Measurements from ENCODE around the gene OLFM2. TPM values are rescaled to one million over a fixed set of nuclear protein-coding genes. Genes with fewer than 3 reads are reported as not detected.

The OLFM2 gene
- total and polyA plus RNA-seq, 2 experiments from 2014 or later, result 8.9 to 11.6 TPM

GRCh38 chr19:9850235-9850959 lies 85.9 kb downstream of the OLFM2 start:
- no peaks in the 10 kb centered on the region for H4K20me1 ChIP-seq (ENCODE audit: insufficient read depth)
- in situ Hi-C loops (cut with MboI), result no loop called here
- 0 out of 2 replicates have a peak, but pooled peaks cover 5% of the 10 kb centered on the region for H3K4me1 ChIP-seq (ENCODE audit: insufficient read depth)
- WGBS, 2 experiments (ENCODE audit: low coverage in 1 of 2, low lambda C conversion rate in 2 of 2, missing lambda C conversion rate in 2 of 2), result 72 to 74% methylated on average over 18 to 19 of the region's 19 CpGs
- H3F3A ChIP-seq (ENCODE audit: insufficient read depth), result no peaks in the 10 kb centered on the region
- DNase-seq, result no peak
- no peak overlapping the region for H3K27ac ChIP-seq
- no peaks in the 10 kb centered on the region for H3K9me3 ChIP-seq (ENCODE audit: low read depth)
- H3K36me3 ChIP-seq (ENCODE audit: low read depth), result no peaks in the 10 kb centered on the region
- no peak overlapping the region for H2AFZ ChIP-seq
- H3K9me2 ChIP-seq (ENCODE audit: insufficient read depth), result no peaks in the 10 kb centered on the region
- H3K4me2 ChIP-seq (ENCODE audit: unreplicated experiment), result no peak overlapping the region
- no peak for TF ChIP-seq EZH2 (IDR thresholded peaks at IDR 0.05; ENCODE audit: insufficient read depth, poor library complexity, severe bottlenecking)
- TF ChIP-seq EZH2phosphoT487 (IDR thresholded peaks at IDR 0.05; ENCODE audit: insufficient read depth, low read depth), result no peak
- no peaks in the 10 kb centered on the region for H3K79me2 ChIP-seq (ENCODE audit: insufficient read depth)
- no peak overlapping the region for H3K4me3 ChIP-seq
- no peaks in the 10 kb centered on the region for H3K27me3 ChIP-seq (replicated peaks; ENCODE audit: insufficient read depth)
- H3K9ac ChIP-seq, result no peak overlapping the region

- no peak for TF ChIP-seq EZH2 (IDR thresholded peaks at IDR 0.05; ENCODE audit: insufficient read depth, poor library complexity, severe bottlenecking)
- no peak for TF ChIP-seq EZH2phosphoT487 (IDR thresholded peaks at IDR 0.05; ENCODE audit: insufficient read depth, low read depth)
- Histone ChIP-seq H3K27me3 (replicated peaks; ENCODE audit: insufficient read depth) (no peaks in the 10 kb centered on the region), H3K9me2 (ENCODE audit: insufficient read depth) (no peaks in the 10 kb centered on the region), H4K20me1 (ENCODE audit: insufficient read depth) (no peaks in the 10 kb centered on the region), H3K4me1 (ENCODE audit: insufficient read depth) (0 out of 2 replicates have a peak, but pooled peaks cover 5% of the 10 kb centered on the region), H3K36me3 (ENCODE audit: low read depth) (no peaks in the 10 kb centered on the region), H3K27ac (no peak overlapping the region), H2AFZ (no peak overlapping the region), H3K4me3 (no peak overlapping the region), H3K4me2 (ENCODE audit: unreplicated experiment) (no peak overlapping the region), H3F3A (ENCODE audit: insufficient read depth) (no peaks in the 10 kb centered on the region), H3K9me3 (ENCODE audit: low read depth) (no peaks in the 10 kb centered on the region), H3K79me2 (ENCODE audit: insufficient read depth) (no peaks in the 10 kb centered on the region), H3K9ac (no peak overlapping the region)
- DNase-seq, result no peak
- WGBS, 2 experiments (ENCODE audit: low coverage in 1 of 2, low lambda C conversion rate in 2 of 2, missing lambda C conversion rate in 2 of 2), result 66 to 74% methylated on average over 5 to 7 of the region's 7 CpGs
- in situ Hi-C loops (cut with MboI), result no loop called here
Observed at GRCh38 chr19:9849791-9850190, 86.5 kb downstream of the OLFM2 start.

GRCh38 chr19:9848762-9849161 lies 87.6 kb downstream of the OLFM2 start:
- no peak for TF ChIP-seq EZH2phosphoT487 (IDR thresholded peaks at IDR 0.05; ENCODE audit: insufficient read depth, low read depth)
- no peak for TF ChIP-seq EZH2 (IDR thresholded peaks at IDR 0.05; ENCODE audit: insufficient read depth, poor library complexity, severe bottlenecking)
- no peak overlapping the region for H3K9ac ChIP-seq
- H3K4me2 ChIP-seq (ENCODE audit: unreplicated experiment), result no peak overlapping the region
- H3K79me2 ChIP-seq (ENCODE audit: insufficient read depth), result no peaks in the 10 kb centered on the region
- no peaks in the 10 kb centered on the region for H3K9me2 ChIP-seq (ENCODE audit: insufficient read depth)
- H3K36me3 ChIP-seq (ENCODE audit: low read depth), result peaks cover 5% of the 10 kb centered on the region; the same call in 1 of the 2 replicates
- no peaks in the 10 kb centered on the region for H3K27me3 ChIP-seq (replicated peaks; ENCODE audit: insufficient read depth)
- no peak overlapping the region for H3K4me3 ChIP-seq
- no peaks in the 10 kb centered on the region for H3F3A ChIP-seq (ENCODE audit: insufficient read depth)
- 0 out of 2 replicates have a peak, but pooled peaks cover 5% of the 10 kb centered on the region for H3K4me1 ChIP-seq (ENCODE audit: insufficient read depth)
- no peak overlapping the region for H2AFZ ChIP-seq
- 90 to 91% methylated on average over 19 to 23 of the region's 23 CpGs for WGBS, 2 experiments (ENCODE audit: low coverage in 1 of 2, low lambda C conversion rate in 2 of 2, missing lambda C conversion rate in 2 of 2)
- H4K20me1 ChIP-seq (ENCODE audit: insufficient read depth), result no peaks in the 10 kb centered on the region
- in situ Hi-C loops (cut with MboI), result no loop called here
- H3K9me3 ChIP-seq (ENCODE audit: low read depth), result no peaks in the 10 kb centered on the region
- H3K27ac ChIP-seq, result no peak overlapping the region
- no peak for DNase-seq

- Histone ChIP-seq H3K9me2 (ENCODE audit: insufficient read depth) (no peaks in the 10 kb centered on the region), H3K27me3 (replicated peaks; ENCODE audit: insufficient read depth) (no peaks in the 10 kb centered on the region), H3K27ac (no peak overlapping the region), H3K4me2 (ENCODE audit: unreplicated experiment) (no peak overlapping the region), H4K20me1 (ENCODE audit: insufficient read depth) (no peaks in the 10 kb centered on the region), H2AFZ (no peak overlapping the region), H3K9me3 (ENCODE audit: low read depth) (no peaks in the 10 kb centered on the region), H3K9ac (no peak overlapping the region), H3K4me1 (ENCODE audit: insufficient read depth) (0 out of 2 replicates have a peak, but pooled peaks cover 2% of the 10 kb centered on the region), H3F3A (ENCODE audit: insufficient read depth) (no peaks in the 10 kb centered on the region), H3K4me3 (no peak overlapping the region), H3K79me2 (ENCODE audit: insufficient read depth) (no peaks in the 10 kb centered on the region), H3K36me3 (ENCODE audit: low read depth) (peaks cover 5% of the 10 kb centered on the region; the same call in 1 of the 2 replicates)
- DNase-seq, result no peak
- 43 to 53% methylated on average over 4 of the region's 4 CpGs for WGBS, 2 experiments (ENCODE audit: low coverage in 1 of 2, low lambda C conversion rate in 2 of 2, missing lambda C conversion rate in 2 of 2)
- in situ Hi-C loops (cut with MboI), result no loop called here
- TF ChIP-seq EZH2 (IDR thresholded peaks at IDR 0.05; ENCODE audit: insufficient read depth, poor library complexity, severe bottlenecking) (no peak), EZH2phosphoT487 (IDR thresholded peaks at IDR 0.05; ENCODE audit: insufficient read depth, low read depth) (no peak)
Observed at GRCh38 chr19:9848060-9848459, 88.3 kb downstream of the OLFM2 start.
